DOHH2 (cell line): ENCODE data around the gene HSD17B12.

Experiments used
- H3F3A ChIP-seq: fragments of 200-600 bp; sonication (generic), shearing (Covaris generic); 2 replicates; pipeline ENCODE4 v1.6.0; 2016; ENCODE audit warnings: antibody characterized with exemption, mild to moderate bottlenecking; ENCODE audit not compliant: control insufficient read depth, insufficient read depth
- H3K27ac ChIP-seq: fragments of 200-600 bp; sonication (generic); 2 replicates; pipeline ENCODE4 v1.5.1; 2014; ENCODE audit warnings: low read depth, mild to moderate bottlenecking, low read length, moderate library complexity
- H3K27me3 ChIP-seq: fragments of 200-600 bp; sonication (generic); 2 replicates; pipeline ENCODE4 v1.6.1; 2014; ENCODE audit warnings: mild to moderate bottlenecking, low read length, mixed read lengths; ENCODE audit not compliant: control insufficient read depth
- H3K36me3 ChIP-seq: fragments of 200-600 bp; sonication (generic); 2 replicates; pipeline ENCODE4 v1.6.1; 2014; ENCODE audit warnings: mild to moderate bottlenecking, low read length, moderate library complexity, mixed read lengths; ENCODE audit not compliant: control insufficient read depth
- H3K4me1 ChIP-seq: fragments of 200-600 bp; sonication (generic); 2 replicates; pipeline ENCODE4 v1.6.1; 2014; ENCODE audit warnings: mild to moderate bottlenecking, low read length, mixed read lengths; ENCODE audit not compliant: control insufficient read depth
- H3K4me2 ChIP-seq: fragments of 200-600 bp; sonication (generic); 2 replicates; pipeline ENCODE4 v1.6.0; 2014; ENCODE audit warnings: mild to moderate bottlenecking, low read length, moderate library complexity
- H3K4me3 ChIP-seq: fragments of 200-600 bp; sonication (generic); 2 replicates; pipeline ENCODE4 v1.5.1; 2014; ENCODE audit warnings: mild to moderate bottlenecking, low read length, mixed read lengths
- H3K79me2 ChIP-seq: fragments of 200-600 bp; sonication (generic); 2 replicates; pipeline ENCODE4 v1.6.1; 2014; ENCODE audit warnings: mild to moderate bottlenecking, low read length, mixed read lengths; ENCODE audit not compliant: control insufficient read depth
- H3K9me2 ChIP-seq: fragments of 200-600 bp; sonication (generic); replicated peaks from 2 replicates; pipeline ENCODE4 v1.6.1; 2014; ENCODE audit warnings: mild to moderate bottlenecking, low read length, mixed read lengths; ENCODE audit not compliant: control insufficient read depth
- H3K9me3 ChIP-seq: fragments of 200-600 bp; sonication (generic); 2 replicates; pipeline ENCODE4 v1.6.1; 2014; ENCODE audit warnings: antibody characterized with exemption, low read length, mixed read lengths; ENCODE audit not compliant: control insufficient read depth, insufficient read depth
- H4K20me1 ChIP-seq: fragments of 200-600 bp; sonication (generic); 2 replicates; pipeline ENCODE4 v1.6.0; 2014; ENCODE audit warnings: low read depth, mild to moderate bottlenecking, antibody characterized with exemption, low read length, moderate library complexity; ENCODE audit not compliant: control insufficient read depth, insufficient read depth
- EZH2phosphoT487 ChIP-seq: fragments of 200-600 bp; sonication (generic); IDR thresholded peaks from 2 replicates; pipeline ENCODE4 v1.6.1; 2017; ENCODE audit warnings: borderline replicate concordance, mild to moderate bottlenecking, antibody characterized with exemption, low read length, moderate library complexity, mixed read lengths
- TF ChIP-seq, protein P1 (sequence below): fragments of 200-600 bp; sonication (generic); IDR thresholded peaks from one replicate; pipeline ENCODE4 v1.5.1; 2014; ENCODE audit warnings: antibody characterized with exemption, mild to moderate bottlenecking, low read depth, low read length; ENCODE audit not compliant: poor library complexity, severe bottlenecking

The HSD17B12 gene

GRCh38 chr11:43866520-43866919 is 186.0 kb downstream of the HSD17B12 start:
- H3K27ac ChIP-seq, result no peak overlapping the region
- no peaks in the 10 kb centered on the region for H3K9me2 ChIP-seq
- H3K4me3 ChIP-seq, result no peak overlapping the region
- H3K9me3 ChIP-seq, result no peaks in the 10 kb centered on the region
- no peaks in the 10 kb centered on the region for H3K36me3 ChIP-seq
- H3K4me1 ChIP-seq, result no peaks in the 10 kb centered on the region
- TF ChIP-seq EZH2phosphoT487, result no peak
- TF ChIP-seq, protein P1, sequence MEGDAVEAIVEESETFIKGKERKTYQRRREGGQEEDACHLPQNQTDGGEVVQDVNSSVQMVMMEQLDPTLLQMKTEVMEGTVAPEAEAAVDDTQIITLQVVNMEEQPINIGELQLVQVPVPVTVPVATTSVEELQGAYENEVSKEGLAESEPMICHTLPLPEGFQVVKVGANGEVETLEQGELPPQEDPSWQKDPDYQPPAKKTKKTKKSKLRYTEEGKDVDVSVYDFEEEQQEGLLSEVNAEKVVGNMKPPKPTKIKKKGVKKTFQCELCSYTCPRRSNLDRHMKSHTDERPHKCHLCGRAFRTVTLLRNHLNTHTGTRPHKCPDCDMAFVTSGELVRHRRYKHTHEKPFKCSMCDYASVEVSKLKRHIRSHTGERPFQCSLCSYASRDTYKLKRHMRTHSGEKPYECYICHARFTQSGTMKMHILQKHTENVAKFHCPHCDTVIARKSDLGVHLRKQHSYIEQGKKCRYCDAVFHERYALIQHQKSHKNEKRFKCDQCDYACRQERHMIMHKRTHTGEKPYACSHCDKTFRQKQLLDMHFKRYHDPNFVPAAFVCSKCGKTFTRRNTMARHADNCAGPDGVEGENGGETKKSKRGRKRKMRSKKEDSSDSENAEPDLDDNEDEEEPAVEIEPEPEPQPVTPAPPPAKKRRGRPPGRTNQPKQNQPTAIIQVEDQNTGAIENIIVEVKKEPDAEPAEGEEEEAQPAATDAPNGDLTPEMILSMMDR, result no peak
- no peaks in the 10 kb centered on the region for H3K79me2 ChIP-seq
- H4K20me1 ChIP-seq, result no peaks in the 10 kb centered on the region
- H3K27me3 ChIP-seq, result peaks cover 17% of the 10 kb centered on the region
- H3K4me2 ChIP-seq, result no peak overlapping the region
- no peaks in the 10 kb centered on the region for H3F3A ChIP-seq

DNA sequence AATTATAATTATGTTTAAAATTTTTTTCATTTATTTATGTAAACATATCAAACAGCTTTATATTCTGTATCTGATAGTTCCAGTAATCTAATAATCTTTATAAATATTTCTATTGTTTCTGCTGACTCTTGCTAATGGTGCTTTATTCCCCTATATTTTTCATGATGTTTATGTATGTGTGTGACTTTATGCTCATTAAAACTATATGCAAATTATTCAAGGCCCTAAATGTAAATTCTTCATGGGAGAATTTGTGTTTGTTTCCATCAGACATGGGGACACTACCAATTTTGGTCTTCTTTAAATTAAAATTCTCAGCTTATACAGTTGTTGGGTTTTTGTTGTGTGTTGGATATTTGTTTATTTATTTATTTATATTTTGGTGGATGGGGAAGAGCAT is 186.4 kb downstream of the HSD17B12 start:
- H4K20me1 ChIP-seq, result no peaks in the 10 kb centered on the region
- H3K79me2 ChIP-seq, result no peaks in the 10 kb centered on the region
- H3K4me2 ChIP-seq, result no peak overlapping the region
- H3K9me2 ChIP-seq, result no peaks in the 10 kb centered on the region
- H3F3A ChIP-seq, result no peaks in the 10 kb centered on the region
- no peak overlapping the region for H3K27ac ChIP-seq
- TF ChIP-seq, protein P1, result no peak
- no peak for TF ChIP-seq EZH2phosphoT487
- H3K9me3 ChIP-seq, result no peaks in the 10 kb centered on the region
- H3K36me3 ChIP-seq, result no peaks in the 10 kb centered on the region
- no peaks in the 10 kb centered on the region for H3K4me1 ChIP-seq
- peaks cover 17% of the 10 kb centered on the region for H3K27me3 ChIP-seq
- H3K4me3 ChIP-seq, result no peak overlapping the region

DNA sequence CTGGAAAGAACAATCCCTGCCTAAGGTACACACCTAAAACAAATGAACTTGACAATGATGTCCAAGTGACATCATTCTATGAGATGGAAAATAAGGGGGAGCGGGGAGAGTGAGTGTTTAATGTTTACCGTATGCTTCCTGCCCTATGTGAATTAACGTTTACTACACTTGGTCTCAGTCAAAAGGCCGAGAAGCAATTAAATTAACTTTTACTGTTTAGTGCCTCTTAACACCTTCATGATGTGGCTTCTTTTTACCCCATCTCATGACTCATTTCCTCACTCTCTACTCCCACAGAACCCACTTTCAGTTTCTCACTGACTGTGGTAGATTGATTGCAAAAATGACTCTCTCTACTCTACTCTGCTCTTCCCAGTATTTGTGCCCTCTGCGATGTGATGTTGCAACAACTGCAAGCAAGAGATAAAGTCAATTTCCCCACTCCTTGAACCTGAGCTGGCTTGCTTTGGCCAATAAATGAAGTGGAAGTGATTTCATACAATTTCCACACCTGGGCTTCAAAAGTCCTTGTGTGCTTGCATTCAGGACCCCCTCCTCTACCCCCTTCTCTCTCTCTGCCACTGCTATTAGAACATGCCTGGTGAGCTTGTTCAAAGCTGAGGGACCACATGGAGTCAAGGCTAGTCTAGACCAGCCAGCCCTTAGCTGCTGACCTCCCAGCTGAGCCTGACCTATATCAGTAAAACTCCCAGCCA is 188.5 kb downstream of the HSD17B12 start:
- Histone ChIP-seq H3K36me3 (no peaks in the 10 kb centered on the region), H3K27me3 (peaks cover 20% of the 10 kb centered on the region), H4K20me1 (no peaks in the 10 kb centered on the region), H3K79me2 (no peaks in the 10 kb centered on the region), H3K27ac (no peak overlapping the region), H3F3A (no peaks in the 10 kb centered on the region), H3K4me3 (no peak overlapping the region), H3K9me2 (no peaks in the 10 kb centered on the region), H3K4me2 (no peak overlapping the region), H3K9me3 (no peaks in the 10 kb centered on the region), H3K4me1 (no peaks in the 10 kb centered on the region)
- TF ChIP-seq EZH2phosphoT487, result no peak
- TF ChIP-seq, protein P1, result no peak
